HG03571 (cell line): ENCODE data around the gene CORO2B.

ENCODE experiments used
- ATAC-seq: cut with Tn5 transposase; IDR thresholded peaks from one replicate; pipeline ENCODE4 v1.9.1; 2021; ENCODE audit not compliant: unreplicated experiment

CORO2B gene

GRCh38 chr15:68696414-68697363 lies 117.9 kb downstream of the CORO2B start:
- ATAC-seq, result no peak

- no peak for ATAC-seq
Measured at GRCh38 chr15:68697711-68698690, 119.2 kb downstream of the CORO2B start.

- ATAC-seq, result no peak
Measured at GRCh38 chr15:68698708-68699107, 119.9 kb downstream of the CORO2B start.

DNA sequence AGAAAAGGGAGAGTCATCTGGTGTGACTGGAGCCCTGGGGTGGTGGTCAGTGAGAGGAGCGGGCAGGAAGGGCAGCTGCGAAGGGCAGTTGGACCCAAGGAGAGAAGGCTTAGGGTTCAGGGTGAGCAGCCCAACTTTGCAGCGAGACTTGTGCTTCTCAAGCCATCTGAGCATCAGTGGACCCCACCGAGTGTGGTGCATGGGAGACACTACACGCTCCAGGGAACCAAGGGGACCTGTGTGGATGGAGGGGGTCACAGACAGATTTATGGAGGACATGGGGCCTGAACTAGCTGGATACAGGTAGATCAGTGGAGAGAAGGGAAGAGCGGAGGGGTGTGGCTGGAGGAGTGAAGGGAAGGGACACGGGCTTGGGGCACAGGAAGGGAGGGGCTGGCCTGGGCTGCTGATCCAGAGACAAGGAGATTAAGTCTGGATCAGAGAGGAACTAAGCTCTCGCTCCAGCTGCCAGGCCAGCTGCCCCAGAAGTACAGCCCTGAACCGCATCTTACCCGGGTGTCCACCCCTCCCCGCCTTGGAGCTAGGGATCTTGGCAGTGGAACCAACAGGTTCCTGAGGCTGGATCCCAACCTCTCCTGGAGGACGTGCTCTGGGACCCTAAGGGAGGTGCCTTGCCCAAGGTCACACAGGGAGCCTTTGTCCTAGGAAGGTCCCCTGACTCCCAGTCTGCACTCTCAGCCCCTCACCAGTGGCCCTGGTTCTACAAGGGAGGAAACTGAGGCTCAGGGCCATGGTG lies 120.5 kb downstream of the CORO2B start:
- no peak for ATAC-seq

DNA sequence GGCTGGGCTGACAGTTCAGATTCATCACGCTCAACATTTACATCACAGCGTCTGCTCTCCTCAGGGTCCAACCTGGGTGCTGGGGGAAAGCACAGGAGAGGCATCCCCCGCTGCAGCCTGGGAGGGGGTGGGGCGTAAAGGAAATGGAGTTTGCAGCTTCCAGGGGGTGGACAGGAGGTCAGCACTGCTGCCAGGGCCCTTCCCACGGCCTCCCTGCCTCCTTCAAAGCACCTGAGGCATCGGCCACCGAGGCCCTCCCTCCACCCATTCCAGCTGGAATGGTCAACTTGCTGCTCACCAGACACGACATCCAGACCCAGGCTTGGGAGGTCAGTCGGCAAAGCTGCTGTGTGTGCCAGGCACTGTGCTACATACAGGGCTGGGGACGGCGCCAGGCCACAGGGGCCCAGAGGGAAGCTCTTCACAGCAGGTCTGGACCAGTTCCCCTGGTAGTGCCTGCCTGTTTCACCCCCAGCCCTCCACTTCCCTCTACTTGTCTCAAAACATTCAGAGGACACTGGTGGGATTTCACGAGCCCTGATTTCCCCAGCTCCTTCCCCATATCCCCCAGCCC lies 121.2 kb downstream of the CORO2B start:
- ATAC-seq, result no peak

DNA sequence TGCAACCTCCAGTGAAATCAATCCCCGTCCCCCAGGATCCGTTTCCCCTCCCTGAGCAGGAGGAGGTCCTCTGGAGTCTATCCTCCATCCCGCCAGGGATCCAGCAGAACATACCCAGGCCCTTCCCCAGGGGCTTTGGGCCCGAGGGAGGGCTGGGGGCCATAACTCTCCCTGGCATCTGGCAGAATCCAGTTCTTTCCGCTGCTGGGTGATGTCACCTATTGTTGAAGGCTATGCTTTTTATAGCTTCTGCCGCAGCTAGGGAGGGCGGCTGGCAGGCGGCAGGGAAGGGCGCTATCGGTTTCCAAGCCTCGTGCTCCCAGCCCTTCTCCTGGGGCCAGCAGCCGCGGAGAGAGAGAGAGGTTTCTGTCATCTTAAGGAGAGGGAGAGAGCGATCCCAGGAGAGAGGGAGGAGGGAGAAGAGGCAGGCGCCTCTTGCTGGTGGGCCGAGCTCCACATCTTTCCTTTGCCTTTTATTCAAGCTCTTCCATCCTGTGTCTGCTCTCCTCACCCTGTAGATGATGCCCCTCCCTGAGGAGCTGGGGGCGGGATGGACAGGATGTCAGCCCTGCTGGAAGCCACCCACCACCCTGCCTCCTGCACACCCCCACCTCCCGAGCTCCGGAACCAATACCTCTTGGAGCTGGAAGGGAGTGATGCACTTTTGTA lies 121.8 kb downstream of the CORO2B start:
- ATAC-seq, result no peak

DNA sequence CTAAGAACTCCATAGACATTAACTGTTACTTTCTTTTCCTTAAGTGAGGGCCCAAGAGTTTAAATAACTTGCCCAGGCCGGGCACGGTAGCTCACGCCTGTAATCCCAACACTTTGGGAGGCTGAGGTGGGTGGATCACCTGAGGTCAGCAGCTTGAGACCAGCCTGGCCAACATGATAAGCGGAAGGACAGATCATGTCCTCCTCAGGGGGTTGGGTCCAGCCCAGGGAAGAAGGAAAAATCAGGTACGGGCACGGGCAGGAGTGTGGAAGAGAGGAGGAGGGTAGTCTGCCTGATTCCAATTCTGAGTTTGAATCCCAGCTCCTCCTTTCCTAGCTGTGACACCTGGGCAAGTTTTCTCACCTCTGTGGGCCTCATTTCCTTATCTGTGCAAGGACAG lies 123.1 kb downstream of the CORO2B start:
- no peak for ATAC-seq

DNA sequence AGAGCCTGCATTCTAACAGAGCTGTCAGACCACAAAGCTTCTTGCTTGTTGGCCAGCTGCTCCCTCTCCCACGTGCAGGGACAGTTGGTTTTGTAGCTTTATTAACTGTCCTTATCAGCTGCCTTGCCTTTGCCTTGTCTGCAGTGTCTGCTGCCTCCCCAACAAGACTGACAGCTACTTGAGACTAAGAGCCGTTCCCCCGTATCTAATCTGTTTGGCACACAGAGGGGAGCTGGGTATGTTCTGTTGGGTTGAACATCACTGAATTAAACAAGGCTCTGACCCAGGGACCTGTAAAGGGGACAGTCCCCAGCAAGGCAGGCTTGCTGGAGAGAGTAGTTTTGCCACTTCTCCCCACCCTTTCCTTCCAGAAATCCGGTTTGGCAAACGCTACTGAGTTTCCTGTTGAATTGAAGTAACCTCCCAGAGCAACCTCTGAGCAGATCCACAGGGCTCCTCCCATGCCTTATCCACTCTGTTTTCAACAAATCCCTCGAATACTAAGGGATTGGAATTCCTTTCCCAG lies 125.8 kb downstream of the CORO2B start:
- no peak for ATAC-seq

DNA sequence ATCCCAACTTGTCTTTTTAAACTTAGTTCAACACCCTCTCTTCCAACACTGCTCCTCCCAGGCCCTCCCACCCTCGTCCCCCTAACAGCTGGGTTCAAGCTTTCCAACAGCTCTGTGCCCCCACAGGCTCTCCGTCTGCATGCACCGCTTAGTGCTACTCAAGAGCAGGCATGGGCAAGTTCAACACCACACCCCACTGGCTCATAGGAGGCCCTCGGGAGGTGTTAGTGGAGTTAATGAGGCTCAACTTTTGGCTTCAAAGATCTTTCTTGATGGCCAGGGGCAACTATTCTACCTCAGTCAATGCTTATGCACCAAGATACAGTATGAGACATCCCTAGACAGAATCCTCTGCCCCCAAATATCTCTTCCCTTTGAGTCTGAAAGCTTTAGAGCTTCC lies 127.5 kb downstream of the CORO2B start:
- no peak for ATAC-seq

DNA sequence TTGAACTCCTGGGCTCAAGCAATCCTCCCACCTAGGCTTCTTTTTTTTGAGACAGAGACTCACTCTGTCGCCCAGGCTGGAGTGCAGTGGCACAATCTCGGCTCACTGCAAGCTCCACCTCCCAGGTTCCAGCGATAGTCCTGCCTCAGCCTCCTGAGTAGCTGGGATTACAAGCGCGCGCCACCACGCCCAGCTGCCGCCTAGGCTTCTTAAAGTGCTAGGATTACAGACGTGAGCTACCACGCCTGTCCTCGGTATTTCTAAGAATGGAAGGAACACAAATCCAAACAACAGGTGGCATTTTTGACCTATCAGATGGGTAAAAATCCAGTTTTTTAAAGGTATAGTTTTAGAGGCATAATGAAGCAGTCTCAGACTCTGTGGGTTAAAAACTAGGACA lies 128.1 kb downstream of the CORO2B start:
- ATAC-seq, result no peak

- no peak for ATAC-seq
Measured at GRCh38 chr15:68707386-68707785, 128.6 kb downstream of the CORO2B start.

- no peak for ATAC-seq
Measured at GRCh38 chr15:68709876-68710275, 131.1 kb downstream of the CORO2B start.

GRCh38 chr15:68710536-68710935 lies 131.7 kb downstream of the CORO2B start:
- ATAC-seq, result no peak

GRCh38 chr15:68711406-68711805 lies 132.6 kb downstream of the CORO2B start:
- ATAC-seq, result no peak

DNA sequence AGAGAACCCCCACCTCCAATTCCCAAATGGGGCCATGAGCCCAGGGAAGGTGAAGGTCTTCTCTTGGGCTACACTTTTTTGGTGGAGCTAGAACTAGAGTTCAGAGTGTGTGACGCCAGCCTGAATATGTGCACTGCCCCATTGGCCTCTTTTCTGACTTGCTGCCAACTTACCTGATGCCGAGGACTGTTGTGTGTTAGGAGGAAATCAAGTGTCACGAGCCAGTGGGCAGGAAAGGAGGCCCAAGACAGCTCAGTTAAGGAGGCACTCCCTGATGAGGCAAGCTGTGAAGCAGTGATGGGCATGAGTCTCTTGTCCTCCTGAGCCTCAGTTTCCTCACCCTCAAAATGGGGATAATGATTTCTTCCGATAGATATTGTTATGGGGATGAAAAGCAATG lies 134.1 kb downstream of the CORO2B start:
- ATAC-seq, result no peak

GRCh38 chr15:68713874-68714273 lies 135.1 kb downstream of the CORO2B start:
- ATAC-seq, result no peak

- ATAC-seq, result no peak
Measured at GRCh38 chr15:68715111-68715510, 136.3 kb downstream of the CORO2B start.

- no peak for ATAC-seq
Measured at GRCh38 chr15:68717951-68718350, 139.2 kb downstream of the CORO2B start.

DNA sequence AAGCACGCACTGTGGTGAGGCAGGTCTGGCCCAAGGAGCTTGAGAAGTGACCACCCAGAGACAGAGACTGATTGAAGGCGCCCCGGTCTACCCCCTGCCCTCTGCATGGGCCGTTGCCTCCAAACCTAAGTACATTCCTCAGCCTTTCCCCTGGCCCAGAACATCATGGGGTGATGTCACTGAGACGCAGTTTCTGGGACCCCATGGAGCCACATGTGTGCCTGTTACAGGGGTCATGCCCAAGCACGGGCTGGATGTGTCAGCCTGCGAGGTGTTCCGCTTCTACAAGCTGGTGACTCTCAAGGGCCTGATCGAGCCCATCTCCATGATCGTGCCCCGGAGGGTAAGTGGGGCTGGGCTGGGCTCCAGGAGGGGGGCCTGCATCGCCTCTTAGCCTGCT lies 139.7 kb downstream of the CORO2B start:
- ATAC-seq, result no peak

DNA sequence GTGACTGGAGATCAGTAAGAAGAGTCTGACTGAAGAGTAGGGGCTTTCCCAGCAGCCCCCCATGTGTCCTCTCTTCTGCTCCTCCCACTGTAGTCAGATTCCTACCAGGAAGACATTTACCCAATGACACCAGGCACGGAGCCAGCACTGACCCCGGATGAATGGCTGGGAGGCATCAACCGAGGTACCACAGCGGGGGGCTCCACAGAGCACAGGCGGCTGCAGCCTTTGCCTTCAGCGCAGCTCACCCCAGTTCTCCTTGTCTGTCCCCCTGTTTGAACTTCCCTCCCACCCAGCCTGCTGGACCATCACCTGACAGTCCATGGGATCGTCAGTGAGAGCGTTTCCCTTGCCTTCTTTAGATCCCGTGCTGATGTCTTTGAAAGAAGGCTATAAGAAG lies 140.3 kb downstream of the CORO2B start:
- ATAC-seq, result no peak
